IPS-15b (cell line): ENCODE results near the gene LAIR1.
"Not testable (repeated sequence)": the region's sequence is repeated elsewhere in the genome, so short reads cannot be mapped to it uniquely, and the experiment has no call there.

Experiments used
- H3K27me3 ChIP-seq: one replicate; pipeline ENCODE4 v1.6.1; 2013; ENCODE audit warnings: low read length; ENCODE audit not compliant: control insufficient read depth, insufficient read depth
- H3K36me3 ChIP-seq: one replicate; pipeline ENCODE4 v1.6.1; 2013; ENCODE audit warnings: low read length; ENCODE audit not compliant: control insufficient read depth, insufficient read depth
- H3K4me1 ChIP-seq: one replicate; pipeline ENCODE4 v1.6.1; 2013; ENCODE audit warnings: mild to moderate bottlenecking, low read length; ENCODE audit not compliant: control insufficient read depth, insufficient read depth
- H3K4me3 ChIP-seq: one replicate; pipeline ENCODE4 v1.5.1; 2013; ENCODE audit warnings: low read depth, low read length
- H3K9ac ChIP-seq: one replicate; pipeline ENCODE4 v1.6.1; 2013; ENCODE audit warnings: low read depth, mild to moderate bottlenecking, low read length
- H3K9me3 ChIP-seq: one replicate; pipeline ENCODE4 v1.6.1; 2013; ENCODE audit warnings: mild to moderate bottlenecking, low read length; ENCODE audit not compliant: control insufficient read depth, insufficient read depth

LAIR1 gene

DNA sequence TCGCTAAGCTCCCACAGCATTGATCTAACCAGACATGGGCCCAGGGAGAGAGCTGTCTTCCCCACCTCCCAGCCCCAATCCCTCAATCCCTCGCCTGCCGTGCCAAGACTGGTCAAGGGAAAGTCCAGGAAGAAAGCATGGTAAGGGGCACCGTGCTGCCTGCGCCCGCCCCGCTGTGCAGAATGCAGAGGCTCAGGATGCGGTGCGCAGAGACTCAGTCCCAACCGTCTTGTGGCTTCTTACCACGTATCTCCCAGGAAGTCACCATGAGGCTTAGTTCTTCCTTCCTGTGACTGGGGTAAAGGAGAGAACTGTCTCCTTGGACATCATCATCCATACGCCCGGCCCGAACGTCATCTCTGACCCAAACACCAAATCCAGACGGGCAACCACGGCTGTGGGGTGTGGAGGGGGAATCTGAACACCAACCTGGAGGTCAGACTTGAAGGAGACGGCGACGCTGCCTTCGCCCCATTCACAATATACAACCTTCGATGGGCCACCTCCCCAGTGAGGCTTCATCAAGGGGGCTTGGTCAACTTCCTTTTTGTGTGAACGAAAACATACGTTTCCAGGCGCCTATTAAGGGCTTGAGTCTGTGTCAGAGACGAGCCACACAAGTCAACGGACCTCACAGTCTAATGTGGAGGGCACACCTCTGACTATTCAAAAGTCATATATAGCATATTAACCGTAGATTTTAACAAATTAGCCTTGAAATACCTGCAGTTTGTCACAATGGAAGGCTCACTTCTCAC is 10.6 kb upstream of the LAIR1 start:
- not testable (repeated sequence) for H3K4me3 ChIP-seq, H3K36me3 ChIP-seq, H3K9ac ChIP-seq, H3K9me3 ChIP-seq, H3K27me3 ChIP-seq, H3K4me1 ChIP-seq

DNA sequence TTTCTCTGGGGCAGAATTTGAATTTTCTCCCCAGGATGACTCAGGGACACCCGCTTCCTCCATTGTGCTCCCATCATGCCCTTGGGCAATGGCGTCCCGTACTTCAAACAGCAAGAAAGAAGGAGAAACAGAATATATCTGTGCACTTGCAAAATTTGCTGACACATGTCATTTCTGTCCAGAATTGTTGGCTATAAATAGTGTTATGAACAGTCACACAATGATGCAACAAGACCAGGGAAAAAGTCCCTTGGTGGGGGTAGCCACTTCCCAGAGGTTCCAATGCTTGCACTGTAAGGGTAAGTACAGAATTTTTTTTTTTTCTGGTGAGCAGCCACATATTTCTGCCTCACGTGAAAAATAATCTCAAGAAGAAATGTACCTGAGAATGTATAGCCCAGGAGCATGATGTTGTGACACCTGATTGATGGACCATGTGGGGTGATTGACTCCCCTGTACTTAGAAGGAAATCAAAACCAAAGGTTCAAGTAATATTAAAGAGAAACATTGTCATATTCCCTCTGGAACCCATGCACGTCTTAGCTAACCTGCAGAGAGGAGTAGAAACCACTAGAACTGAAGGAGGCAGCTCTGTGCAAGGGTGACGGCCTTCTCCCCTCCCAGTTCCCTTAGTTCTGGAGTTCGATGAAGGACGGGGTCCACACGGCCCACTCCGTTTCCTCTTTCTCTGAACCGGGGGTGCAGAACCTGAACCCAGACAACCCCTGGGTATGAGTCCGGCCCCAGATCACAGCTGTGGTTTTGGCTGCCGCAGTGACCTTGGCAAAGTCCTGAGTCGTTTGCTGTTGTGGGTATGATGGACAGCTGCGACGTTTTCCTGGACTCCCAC is 9.3 kb upstream of the LAIR1 start:
- Histone ChIP-seq H3K4me3 (no peak overlapping the region), H3K9ac (no peak overlapping the region), H3K36me3 (no peaks in the 10 kb centered on the region), H3K27me3 (peaks cover 1% of the 10 kb centered on the region), H3K9me3 (no peaks in the 10 kb centered on the region), H3K4me1 (no peaks in the 10 kb centered on the region)

DNA sequence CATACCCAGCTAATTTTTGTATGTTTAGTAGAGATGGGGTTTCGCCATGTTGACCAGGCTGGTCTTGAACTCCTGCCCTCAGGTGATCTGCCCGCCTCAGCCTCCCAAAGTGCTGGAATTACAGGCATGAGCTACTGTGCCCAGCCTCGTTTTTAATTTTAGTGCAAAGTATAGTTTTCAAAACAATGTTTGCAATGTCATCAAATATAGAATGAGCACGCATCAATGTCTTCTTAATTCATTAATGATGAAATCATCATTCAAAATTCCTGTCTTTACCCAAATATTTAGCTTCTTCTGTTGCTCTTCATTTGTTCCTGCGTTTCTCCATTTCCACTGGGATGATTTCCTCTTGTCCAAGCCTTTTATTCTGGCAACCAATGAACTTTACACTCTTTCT is 6.7 kb upstream of the LAIR1 start:
- not testable (repeated sequence) for H3K9ac ChIP-seq, H3K9me3 ChIP-seq, H3K4me1 ChIP-seq, H3K36me3 ChIP-seq, H3K4me3 ChIP-seq, H3K27me3 ChIP-seq

DNA sequence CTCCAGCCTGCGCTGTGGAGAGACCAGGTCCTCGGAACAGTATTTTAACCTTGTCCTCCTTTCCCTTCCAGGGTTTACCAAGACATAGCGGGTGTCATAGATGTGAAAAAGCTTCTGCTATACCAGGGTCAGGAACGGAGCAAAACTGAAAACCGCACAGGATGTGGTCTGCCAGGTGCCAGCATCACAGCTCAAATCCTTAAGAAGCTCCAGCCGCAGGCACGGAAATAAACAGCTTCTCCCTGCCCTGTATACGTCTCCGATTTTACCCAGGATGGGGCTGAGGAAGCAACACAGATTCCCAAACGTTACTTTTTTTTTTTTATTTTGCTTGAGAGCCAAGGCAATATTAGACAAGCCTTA is 5.7 kb upstream of the LAIR1 start:
- not testable (repeated sequence) for H3K9me3 ChIP-seq, H3K4me1 ChIP-seq, H3K27me3 ChIP-seq, H3K36me3 ChIP-seq, H3K4me3 ChIP-seq, H3K9ac ChIP-seq

DNA sequence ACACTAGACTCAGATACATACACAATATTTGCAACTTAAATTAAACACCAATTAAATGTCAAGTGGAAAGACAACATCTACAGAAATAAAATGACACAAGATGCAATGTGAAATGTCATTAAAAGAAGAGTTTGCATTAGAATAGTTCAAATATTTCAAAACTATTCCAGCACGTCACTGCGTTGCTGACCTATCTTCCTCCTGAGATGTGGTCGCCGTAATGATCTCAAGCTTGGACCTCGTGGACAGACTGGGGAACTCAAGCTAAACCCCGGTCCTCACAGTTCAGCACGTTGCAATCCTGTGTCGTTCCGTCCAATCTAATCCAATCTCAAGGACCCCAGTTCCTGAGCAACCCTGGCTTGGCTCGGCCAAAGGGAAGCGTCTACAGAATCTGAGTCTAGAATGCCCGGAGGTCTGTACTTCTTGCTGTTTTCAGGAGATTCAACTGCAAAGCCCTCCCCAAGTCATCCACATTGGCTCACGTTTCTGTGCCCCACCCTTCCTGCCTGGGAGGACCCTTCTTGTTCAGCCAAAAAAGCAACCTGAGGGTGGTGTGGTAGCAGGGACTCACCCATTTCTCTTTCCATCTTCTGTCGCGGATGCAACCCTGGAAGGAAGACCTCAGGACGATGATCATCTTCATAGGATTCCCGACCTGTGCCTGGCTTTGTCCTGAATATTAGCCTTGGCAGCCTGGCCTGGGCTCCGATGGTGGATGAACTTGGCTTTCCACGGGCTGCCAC is 5.1 kb upstream of the LAIR1 start:
- not testable (repeated sequence) for H3K4me3 ChIP-seq, H3K27me3 ChIP-seq, H3K9me3 ChIP-seq, H3K4me1 ChIP-seq, H3K9ac ChIP-seq, H3K36me3 ChIP-seq

DNA sequence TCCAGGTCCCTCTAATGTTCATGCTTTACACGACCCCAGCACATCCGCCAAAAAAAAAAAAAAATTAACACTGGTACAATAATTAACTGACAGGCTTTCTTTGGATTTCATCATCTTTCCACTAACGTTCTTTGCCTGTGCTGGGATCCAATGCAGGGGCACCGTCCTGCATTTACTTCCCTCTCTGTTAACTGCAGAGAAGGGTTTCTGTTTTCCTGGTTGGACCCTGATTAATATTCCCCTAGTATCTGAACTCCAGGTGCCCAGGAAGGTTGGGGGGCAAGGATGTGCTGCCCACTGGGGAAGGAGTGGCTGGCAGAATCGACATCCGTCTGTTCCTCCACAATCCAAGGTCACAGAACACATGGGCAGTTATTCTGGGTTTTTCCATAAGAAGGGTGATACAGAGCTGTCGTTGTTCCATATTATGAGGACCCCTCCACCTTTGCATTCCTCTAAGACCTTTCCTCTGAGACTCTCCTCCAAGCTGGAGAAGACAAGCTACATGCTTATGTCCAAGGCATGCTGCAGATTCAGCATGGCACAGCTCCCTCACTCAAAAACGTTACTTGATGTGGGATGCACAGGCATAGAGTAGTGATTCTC is 4.5 kb upstream of the LAIR1 start:
- Histone ChIP-seq H3K36me3 (no peaks in the 10 kb centered on the region), H3K9me3 (no peaks in the 10 kb centered on the region), H3K9ac (no peak overlapping the region), H3K4me3 (no peak overlapping the region), H3K4me1 (no peaks in the 10 kb centered on the region), H3K27me3 (no peaks in the 10 kb centered on the region)

DNA sequence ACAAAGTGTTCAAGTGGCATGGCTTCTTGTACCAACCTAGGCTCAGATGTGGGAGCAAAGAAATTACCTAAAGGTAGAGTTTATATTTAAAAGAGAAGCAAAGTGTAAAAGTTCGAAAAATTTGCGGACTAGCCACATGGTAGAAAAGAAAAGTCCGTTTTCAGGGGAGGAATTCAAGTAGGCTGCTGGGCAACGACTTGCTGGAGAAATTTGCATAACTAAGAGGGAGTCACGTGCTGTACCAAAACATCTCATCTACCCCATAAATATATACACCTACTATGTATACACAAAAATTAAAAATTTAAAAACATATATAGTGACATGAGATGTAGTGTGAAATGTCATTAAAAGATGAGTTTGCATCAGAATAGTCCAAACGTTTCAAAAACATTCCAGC is 2.1 kb upstream of the LAIR1 start:
- Histone ChIP-seq H3K9me3 (no peaks in the 10 kb centered on the region), H3K4me1 (no peaks in the 10 kb centered on the region), H3K9ac (no peak overlapping the region), H3K27me3 (no peaks in the 10 kb centered on the region), H3K4me3 (no peak overlapping the region), H3K36me3 (no peaks in the 10 kb centered on the region)

DNA sequence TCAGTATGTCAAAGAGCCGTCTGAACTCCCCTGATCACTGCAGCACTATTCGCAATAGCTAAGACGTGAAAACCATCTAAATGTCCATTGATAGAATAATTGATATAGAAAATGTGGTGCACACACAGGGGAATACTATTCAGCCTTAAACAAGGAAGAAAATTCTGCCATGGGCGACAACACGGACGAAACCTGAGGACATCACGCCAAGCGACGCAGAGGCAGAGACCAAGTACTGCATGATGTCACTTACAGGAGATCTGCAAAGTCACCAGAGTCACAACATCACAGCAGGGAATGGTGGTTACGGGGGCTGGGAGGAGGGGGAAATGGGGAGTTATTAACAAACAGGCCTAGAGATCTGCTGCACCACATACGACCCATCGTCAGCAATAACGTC is 1.1 kb upstream of the LAIR1 start:
- H3K9ac ChIP-seq, H3K27me3 ChIP-seq, H3K4me3 ChIP-seq, H3K9me3 ChIP-seq, H3K36me3 ChIP-seq, H3K4me1 ChIP-seq: not testable (repeated sequence)

DNA sequence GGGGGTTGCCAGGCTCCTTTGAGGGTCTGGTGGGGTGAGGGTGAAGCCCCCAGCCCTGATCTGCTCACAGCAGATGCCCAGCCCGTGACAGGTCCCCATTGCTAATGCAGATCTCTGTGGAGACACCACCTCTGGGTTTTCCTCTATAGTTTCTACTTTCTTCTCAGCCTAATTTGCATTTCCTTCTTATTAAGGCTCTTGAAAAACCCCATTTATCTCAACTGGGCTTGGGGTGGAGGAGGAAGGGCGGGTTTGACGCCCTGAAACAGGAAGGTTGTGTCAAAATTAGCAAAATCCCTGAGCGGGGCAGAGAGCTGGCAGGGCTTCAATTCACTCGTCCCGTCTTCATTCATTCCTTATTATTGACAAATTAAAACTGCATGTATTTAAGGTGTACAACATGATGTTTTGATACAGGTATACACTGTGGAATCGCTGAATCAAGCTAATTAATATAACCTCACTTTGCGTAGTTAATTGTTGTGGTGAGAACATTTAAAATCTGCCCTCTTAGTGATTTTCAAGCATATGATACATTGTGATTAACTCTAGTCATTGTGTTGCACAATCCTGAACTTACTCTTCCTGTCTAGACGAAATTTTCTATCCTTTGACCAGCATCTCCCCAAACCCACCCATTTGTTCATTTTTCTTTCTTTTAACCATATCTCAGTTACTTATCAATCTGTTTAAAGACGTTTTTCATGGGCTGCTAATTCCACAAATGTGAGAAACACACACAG is 2.9 kb downstream of the LAIR1 start:
- not testable (repeated sequence) for H3K9ac ChIP-seq, H3K4me3 ChIP-seq, H3K4me1 ChIP-seq, H3K27me3 ChIP-seq, H3K9me3 ChIP-seq, H3K36me3 ChIP-seq

DNA sequence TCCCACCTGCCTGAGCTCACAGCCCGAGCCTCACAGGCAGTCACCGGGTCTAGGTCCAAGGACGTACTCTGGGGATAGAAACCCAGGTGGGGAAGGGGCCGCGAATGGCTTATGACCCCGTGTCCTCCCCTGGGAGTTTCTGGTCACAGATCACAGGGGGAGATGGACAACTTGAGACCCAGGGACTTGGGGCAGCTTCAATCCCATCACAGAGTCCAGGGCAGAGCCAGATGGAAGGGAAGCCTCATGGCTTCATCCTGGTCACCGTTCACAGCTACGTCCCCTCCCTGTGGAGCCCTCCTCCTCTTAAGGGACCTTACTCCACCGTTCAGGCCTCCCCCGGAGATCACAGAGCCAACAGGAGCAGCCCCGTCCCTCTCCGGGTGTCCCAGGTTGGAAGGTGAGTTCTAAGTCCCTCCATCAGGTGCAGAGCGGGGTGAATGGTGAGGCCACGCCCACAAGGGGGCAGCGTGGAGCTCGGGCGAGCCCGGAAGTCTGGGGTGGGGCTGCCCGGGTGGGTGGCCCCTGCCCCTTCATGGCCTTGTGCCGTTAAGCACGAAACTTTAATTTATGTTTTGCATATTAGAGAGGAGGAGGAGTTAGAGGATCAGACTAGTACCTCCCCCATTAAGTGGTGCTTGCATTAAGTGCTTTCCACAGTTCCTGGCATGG is 5.4 kb downstream of the LAIR1 start:
- H3K4me3 ChIP-seq, H3K36me3 ChIP-seq, H3K9me3 ChIP-seq, H3K9ac ChIP-seq, H3K27me3 ChIP-seq, H3K4me1 ChIP-seq: not testable (repeated sequence)

DNA sequence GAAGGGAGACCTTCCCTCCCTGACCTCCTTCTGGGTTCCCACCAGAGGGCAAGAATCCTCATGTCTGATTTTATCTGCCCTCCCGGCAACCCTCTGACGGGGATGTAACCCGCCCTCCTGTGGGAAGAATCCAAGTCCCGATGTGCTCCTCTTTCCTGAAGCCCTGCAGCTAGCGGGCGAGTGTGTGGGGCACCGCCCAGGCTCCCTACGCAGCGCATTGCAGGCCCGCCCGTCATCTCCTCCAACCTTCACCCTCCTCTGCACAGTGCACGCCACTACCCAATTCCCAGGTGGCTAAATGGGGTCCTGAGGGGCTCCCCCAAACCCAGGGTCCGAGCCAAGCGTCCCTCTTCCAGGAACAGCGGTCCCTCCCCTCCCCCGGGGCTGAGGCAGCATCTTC is 7.3 kb downstream of the LAIR1 start:
- Histone ChIP-seq H3K27me3 (no peaks in the 10 kb centered on the region), H3K9ac (no peak overlapping the region), H3K4me1 (no peaks in the 10 kb centered on the region), H3K36me3 (no peaks in the 10 kb centered on the region), H3K4me3 (no peak overlapping the region), H3K9me3 (no peaks in the 10 kb centered on the region)
